Measurements from ENCODE around the gene KCNQ5.
"Not testable (repeated sequence)": the region's sequence is repeated elsewhere in the genome, so short reads cannot be mapped to it uniquely, and the experiment has no call there.

KCNQ5 gene

GRCh38 chr6:72952808-72953630 lies 331.2 kb downstream of the KCNQ5 start:
- DNase-seq (ENCODE audit: low read depth) = no peak

DNA sequence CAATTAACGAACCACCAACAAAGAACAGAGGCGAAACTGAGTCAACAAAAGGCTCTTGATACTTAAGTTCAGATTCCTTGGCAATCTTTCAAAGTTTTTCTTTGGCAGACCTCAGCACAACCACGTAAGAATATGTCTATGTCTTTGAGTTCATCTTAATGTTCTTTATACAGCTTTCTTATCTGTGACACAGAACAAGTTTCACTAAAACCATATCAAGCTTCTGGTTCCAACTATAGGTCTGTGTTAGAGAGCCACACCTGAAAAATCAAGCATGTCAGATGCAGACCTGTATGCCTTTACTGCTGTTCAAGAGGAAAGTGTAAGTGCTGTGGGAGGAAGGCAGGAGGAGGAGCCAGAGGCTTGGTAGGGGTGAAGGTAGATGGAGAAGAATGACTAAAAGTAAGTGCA lies 332.1 kb downstream of the KCNQ5 start:
- no peak for DNase-seq (ENCODE audit: low read depth)

DNA sequence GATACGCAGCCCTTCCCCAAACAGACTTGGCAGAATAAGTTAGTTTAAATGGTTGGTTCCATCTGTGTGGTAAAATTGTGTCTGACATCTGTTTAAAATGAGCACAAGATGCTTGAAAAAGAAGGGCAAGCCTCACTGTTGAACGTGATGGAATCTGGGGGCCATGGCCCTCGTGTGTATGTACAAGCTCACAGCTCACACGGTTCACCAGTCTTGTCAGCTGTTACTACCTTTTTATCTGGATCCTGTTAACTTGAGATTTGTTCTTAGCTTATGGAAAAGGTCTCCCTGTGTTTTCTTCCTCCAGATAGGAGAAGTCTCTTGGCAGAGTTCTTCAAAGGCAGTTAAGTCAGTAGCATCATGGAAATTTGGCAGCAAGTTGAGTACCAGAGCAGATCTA lies 332.9 kb downstream of the KCNQ5 start:
- DNase-seq (ENCODE audit: low read depth) = no peak

GRCh38 chr6:72955666-72956065 lies 333.8 kb downstream of the KCNQ5 start:
- no peak for DNase-seq (ENCODE audit: low read depth)

DNA sequence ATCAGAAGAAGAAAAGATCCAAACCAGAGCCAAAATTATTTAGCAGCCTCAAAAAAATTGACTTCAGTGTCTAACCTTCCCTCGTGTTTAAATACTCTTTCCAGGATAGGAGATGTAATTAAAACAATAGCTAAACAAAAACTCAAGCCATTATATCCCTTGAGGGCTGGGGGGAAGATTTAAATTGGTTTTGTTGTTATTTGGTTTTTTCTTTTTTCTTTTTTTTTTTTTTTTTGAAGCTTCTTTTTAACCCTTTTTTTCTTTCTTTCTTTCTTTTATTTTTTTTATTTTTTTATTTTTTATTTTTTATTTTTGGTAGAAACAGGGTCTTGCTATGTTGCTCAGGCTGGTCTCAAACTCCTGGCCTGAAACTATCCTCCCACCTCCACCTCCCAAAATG lies 334.4 kb downstream of the KCNQ5 start:
- DNase-seq (ENCODE audit: low read depth) = no peak

DNA sequence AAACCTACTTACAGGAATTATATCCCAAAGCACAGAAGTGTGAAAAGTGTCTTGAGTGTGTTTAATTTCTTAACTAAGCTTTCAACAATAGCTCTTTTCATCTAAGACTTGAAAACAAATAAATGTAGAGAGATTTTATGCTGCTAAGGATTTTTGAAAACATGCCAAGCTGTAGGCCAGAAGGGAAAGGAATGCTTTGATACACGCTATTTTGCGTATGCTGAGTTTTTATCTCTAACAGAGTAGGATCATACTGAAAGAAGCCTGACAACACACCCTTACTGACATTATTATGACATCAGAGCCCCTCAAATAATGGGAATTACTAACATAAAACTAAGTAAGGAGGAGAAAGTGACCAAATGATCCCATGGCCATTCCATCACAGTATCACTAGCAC lies 338.0 kb downstream of the KCNQ5 start:
- no peak for DNase-seq (ENCODE audit: low read depth)

DNA sequence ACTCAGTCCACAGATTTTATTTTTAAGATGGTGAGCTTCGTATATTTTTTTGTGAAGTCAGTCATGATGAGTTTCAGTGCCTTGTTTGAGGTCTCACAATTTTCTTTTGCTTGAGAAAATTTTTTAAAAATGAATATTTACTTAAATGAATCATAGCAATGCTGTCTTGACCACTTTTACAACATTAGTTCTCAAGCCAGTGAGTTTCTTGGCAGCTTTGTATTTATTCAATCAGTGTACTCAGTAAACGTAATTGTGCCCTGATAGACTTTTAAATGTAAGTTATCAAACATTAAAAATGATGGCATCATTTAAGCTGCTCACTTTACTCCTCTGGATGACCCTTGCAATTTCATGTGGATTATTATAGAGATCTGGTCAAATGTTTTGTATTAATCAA lies 342.1 kb downstream of the KCNQ5 start:
- no peak for DNase-seq (ENCODE audit: low read depth)

GRCh38 chr6:72966628-72967280 lies 344.9 kb downstream of the KCNQ5 start:
- no peak for DNase-seq (ENCODE audit: low read depth)

DNA sequence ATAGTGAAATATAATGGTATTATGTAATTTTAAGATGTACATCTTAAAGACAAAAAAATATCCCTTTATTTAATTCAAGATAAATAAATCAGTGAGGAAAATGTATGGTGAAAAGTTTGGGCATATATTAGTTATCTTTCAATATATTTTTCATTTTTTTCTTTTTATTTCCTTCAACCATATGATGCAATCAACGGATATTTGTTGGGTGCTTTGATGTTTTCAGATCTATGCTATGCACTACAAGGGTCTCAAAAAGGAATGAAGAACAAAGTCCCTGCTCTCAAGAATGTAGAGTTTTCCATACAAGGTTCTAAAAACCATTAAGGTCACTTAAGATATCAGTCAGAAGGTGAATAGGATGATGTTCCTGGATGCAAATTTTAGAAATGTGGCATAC lies 345.5 kb downstream of the KCNQ5 start:
- DNase-seq (ENCODE audit: low read depth) = no peak

GRCh38 chr6:72968704-72969103 lies 346.8 kb downstream of the KCNQ5 start:
- DNase-seq (ENCODE audit: low read depth) = no peak

DNA sequence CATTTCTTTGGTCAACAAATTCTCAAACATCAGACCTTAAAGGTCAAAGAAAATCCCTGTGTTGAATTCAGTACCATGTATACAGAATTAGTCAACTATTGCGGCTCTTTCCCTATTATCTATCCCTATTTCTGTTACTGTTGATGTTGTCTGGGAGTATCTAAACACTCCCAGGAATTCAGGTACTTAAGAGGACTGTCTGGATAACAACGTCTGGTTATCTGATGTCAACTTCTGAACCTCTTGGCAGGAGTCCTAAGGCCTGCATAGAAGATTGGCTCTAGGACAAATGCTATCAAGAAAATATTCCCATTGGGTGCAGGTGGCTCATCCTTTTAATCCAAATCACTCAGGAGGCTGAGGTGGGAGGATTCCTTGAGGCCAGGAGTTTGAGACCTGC lies 347.8 kb downstream of the KCNQ5 start:
- DNase-seq (ENCODE audit: low read depth) = no peak

GRCh38 chr6:72972579-72972978 lies 350.7 kb downstream of the KCNQ5 start:
- no peak for DNase-seq (ENCODE audit: low read depth)

GRCh38 chr6:72974276-72974675 lies 352.4 kb downstream of the KCNQ5 start:
- no peak for DNase-seq (ENCODE audit: low read depth)

GRCh38 chr6:72975352-72975752 lies 353.5 kb downstream of the KCNQ5 start:
- no peak for DNase-seq (ENCODE audit: low read depth)

DNA sequence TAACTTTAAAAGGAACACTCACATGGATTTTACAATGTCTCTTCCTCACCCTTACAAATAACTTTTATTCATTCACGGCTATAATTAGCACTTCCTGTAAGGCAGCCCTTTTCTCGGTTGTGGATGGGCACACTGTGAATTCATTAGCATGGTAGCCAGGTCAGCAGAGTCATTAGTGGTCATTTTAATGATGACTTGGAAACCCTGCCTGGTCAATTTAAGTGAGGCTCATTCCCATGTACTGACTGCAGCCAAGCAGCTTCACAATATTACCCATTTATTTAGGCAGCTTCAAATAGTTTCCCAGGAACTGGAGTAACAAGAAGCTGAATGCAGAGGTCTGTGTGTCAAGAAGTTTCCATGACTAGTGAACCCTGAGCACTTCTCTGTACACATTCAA lies 354.6 kb downstream of the KCNQ5 start:
- no peak for DNase-seq (ENCODE audit: low read depth)

DNA sequence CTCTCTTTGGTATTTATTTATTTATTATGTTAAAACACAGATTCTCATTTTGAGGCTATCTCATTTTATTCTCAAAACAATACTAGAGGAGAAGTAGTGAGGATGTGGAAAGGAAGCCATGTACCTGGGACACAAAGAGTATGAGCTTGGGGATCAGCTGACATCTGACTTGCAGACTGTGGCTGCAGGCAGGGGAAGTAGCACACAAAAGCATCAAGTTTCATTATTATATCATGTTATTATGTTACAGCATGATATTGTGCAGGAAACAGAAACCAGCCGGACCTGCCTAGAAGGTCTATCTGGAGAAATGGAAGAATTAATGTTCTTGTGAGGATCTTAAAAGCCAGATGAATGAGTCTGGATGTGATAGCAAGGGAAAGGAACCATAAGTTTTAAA lies 355.2 kb downstream of the KCNQ5 start:
- DNase-seq (ENCODE audit: low read depth) = no peak

GRCh38 chr6:72978808-72979207 lies 356.9 kb downstream of the KCNQ5 start:
- DNase-seq (ENCODE audit: low read depth) = not testable (repeated sequence)

DNA sequence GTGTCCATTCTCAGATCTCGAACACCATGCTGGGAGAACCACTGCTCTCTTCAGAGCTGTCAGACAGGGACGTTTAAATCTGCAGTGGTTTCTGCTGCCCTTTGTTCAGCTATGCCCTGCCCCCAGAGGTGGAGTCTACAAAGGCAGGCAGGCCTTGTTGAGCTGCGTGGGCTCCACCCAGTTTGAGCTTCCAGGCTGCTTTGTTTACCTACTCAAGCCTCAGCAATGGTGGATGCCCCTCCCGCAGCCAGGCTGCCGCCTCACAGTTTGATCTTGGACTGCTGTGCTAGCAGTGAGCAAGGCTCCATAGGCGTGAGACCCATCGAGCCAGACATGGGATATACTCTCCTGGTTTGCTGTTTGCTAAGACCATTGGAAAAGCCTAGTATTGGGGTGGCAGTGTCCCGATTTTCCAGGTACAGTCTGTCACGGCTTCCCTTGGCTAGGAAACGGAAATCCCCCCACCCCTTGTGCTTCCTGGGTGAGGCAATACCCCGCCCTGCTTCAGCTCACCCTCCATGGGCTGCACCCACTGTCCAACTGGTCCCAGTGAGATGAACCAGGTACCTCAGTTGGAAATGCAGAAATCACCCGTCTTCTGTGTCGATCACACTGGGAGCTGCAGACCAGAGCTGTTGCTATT lies 362.4 kb downstream of the KCNQ5 start:
- DNase-seq (ENCODE audit: low read depth) = not testable (repeated sequence)

DNA sequence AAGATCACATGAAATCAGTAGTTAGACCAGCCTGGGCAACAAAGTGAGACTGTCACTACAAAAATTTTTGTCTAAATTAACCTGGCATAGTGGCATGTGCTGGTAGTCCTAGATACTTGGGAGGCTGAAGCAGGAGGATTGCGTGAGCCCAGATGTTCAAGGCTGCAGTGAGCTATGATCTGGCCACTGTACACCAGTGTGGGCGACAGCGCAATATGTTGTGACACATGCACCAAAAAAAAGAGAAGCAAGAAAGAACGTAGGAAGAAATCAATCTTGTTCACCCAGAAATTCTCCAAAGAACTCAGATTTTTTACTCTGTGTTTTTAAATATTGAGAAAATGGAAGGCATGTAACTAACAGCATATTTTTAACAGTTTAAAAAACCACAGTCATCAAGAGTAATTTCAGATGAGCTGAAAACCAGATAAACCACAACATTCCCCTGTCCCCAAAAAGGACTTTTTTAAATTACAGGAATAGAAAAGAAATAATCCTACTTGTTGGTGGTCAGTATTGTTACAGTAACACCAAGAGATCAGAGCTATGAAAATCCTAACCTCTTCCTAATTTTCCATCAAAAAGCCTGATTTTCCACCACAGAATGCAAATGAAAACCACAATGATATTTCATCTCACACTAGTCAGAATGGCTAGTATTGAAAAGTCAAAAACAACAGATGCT lies 363.3 kb downstream of the KCNQ5 start:
- DNase-seq (ENCODE audit: low read depth) = no peak

DNA sequence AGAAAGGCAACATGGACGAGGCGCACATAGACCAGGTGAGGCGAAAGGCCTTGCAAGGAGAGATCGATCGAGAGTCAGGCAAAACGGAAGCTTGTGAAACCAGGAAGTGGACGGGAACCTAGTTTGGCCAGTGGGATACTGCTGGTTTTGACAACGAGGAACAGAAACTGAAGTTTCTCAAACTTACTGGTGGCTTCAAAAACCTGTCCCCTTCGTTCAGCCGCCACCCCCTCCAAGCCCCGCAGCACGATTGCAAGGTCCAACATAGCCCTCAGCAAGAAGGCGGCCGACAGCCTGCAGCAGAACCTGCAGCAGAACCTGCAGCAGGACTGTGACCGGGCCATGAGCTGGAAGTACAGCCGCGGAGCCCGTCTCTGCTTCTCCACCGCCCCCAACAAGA lies 365.4 kb downstream of the KCNQ5 start:
- no peak for DNase-seq (ENCODE audit: low read depth)

DNA sequence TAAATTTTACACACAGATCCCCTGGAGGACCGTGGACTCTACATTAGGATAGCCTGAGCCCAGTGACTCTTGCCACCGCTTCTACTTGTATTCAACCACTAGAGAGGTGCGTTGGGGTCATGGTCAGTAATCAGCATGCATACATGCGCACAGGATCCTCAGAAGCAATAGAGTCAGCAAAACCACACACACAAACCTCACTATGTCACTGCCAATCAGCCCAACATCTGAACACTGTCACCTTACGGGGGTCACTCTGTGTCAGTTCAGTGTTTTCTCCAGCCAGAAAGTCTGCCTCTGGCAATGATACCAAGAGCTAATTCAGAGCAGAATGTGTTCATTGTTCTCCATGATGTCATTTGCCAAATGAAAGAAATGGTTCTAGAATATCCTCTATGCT lies 378.1 kb downstream of the KCNQ5 start:
- no peak for DNase-seq (ENCODE audit: low read depth)

DNA sequence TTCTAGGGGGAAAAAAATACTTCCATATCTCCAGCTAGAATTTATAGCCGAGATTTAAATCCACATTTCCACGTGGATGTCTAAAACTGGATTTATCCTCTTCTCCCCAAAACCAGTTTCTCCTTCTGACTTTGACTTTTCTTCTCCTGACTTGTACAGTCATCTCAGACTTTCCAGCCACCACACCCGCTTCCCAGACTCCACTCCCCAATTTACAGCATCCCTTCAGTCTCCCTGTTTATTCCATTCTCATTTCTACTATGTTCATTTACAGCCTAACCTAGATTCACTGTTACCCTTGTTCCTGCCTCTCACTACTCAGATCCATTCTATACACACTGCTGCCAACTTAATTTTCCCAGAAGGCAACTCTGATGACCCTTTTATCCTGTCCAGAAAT lies 378.6 kb downstream of the KCNQ5 start:
- DNase-seq (ENCODE audit: low read depth) = no peak

DNA sequence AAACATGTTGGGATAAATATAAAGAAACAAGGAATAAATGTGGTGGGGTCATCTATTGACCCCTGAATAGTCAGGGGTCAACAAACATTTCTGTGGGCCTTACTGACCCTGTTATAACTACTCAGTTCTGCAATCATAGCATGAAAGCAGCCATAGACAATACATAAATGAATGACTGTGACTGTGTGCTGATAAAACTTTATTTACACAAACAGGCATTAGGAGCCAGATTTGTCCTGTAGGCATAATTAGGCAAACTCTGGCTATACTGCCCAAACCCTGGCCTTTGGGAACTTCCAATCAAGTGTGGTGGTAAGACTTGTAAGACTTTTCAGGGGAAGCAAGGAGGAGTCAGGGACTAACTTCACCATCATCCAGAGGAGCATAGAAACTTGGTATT lies 380.7 kb downstream of the KCNQ5 start:
- no peak for DNase-seq (ENCODE audit: low read depth)
